ENCODE measurements around the gene PXDN.

PXDN gene

DNA sequence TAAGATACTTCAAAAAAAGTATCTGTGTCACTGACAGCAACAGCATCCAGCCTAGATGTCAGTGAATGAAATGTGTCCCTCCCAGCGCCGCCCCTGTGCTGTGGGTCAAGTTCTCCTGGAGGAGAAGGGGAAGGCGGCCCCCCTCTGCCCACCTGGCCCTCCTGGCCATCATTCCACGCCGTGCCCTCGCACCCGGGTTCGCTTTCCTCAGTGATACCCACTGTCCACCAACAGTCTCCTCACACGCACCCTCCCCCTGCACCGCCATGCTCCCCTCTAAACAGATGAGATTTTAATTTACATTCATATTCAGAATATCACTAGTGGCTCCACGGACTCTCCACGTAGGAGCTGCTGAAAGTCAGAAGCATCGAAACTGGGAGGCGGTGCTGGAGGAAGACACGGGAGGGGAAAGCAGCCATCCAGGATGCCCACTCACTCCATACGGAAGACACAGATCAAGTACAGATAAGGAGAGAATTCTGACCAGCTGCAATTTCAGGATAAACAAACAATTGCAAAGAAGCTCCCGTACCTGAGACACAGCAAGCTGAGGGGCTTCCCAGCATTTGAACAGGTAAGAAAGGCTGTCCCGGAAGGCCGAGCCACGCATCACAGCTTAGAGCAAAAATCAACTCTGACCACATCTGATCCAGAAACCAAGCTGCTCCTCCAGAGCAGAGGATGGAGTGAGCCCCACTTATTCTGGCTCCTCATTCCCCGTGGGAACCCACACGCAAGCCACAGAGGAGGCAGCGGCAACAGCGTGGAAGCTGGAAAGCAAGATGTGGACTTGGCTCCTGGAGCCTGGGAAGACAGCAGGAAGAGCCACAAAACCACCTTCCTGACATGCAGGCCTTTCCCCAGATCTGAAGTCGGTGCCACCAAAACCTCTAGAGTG is 49.7 kb downstream of the PXDN start:
- ATAC-seq, result no peak
- TF ChIP-seq ARNTL (CRISPR knock-in tag; IDR thresholded peaks at IDR 0.05; ENCODE audit: borderline replicate concordance, low read depth) (no peak), OSR1 (CRISPR knock-in tag; IDR thresholded peaks at IDR 0.05) (no peak), CSDC2 (CRISPR knock-in tag; IDR thresholded peaks at IDR 0.05) (no peak), ESRRG (CRISPR knock-in tag; IDR thresholded peaks at IDR 0.05) (no peak)
- TF ChIP-seq, protein P1, sequence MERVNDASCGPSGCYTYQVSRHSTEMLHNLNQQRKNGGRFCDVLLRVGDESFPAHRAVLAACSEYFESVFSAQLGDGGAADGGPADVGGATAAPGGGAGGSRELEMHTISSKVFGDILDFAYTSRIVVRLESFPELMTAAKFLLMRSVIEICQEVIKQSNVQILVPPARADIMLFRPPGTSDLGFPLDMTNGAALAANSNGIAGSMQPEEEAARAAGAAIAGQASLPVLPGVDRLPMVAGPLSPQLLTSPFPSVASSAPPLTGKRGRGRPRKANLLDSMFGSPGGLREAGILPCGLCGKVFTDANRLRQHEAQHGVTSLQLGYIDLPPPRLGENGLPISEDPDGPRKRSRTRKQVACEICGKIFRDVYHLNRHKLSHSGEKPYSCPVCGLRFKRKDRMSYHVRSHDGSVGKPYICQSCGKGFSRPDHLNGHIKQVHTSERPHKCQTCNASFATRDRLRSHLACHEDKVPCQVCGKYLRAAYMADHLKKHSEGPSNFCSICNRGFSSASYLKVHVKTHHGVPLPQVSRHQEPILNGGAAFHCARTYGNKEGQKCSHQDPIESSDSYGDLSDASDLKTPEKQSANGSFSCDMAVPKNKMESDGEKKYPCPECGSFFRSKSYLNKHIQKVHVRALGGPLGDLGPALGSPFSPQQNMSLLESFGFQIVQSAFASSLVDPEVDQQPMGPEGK (CRISPR knock-in tag; IDR thresholded peaks at IDR 0.05; ENCODE audit: borderline replicate concordance), result no peak
- TF ChIP-seq, protein P2, sequence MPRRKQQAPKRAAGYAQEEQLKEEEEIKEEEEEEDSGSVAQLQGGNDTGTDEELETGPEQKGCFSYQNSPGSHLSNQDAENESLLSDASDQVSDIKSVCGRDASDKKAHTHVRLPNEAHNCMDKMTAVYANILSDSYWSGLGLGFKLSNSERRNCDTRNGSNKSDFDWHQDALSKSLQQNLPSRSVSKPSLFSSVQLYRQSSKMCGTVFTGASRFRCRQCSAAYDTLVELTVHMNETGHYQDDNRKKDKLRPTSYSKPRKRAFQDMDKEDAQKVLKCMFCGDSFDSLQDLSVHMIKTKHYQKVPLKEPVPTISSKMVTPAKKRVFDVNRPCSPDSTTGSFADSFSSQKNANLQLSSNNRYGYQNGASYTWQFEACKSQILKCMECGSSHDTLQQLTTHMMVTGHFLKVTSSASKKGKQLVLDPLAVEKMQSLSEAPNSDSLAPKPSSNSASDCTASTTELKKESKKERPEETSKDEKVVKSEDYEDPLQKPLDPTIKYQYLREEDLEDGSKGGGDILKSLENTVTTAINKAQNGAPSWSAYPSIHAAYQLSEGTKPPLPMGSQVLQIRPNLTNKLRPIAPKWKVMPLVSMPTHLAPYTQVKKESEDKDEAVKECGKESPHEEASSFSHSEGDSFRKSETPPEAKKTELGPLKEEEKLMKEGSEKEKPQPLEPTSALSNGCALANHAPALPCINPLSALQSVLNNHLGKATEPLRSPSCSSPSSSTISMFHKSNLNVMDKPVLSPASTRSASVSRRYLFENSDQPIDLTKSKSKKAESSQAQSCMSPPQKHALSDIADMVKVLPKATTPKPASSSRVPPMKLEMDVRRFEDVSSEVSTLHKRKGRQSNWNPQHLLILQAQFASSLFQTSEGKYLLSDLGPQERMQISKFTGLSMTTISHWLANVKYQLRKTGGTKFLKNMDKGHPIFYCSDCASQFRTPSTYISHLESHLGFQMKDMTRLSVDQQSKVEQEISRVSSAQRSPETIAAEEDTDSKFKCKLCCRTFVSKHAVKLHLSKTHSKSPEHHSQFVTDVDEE (CRISPR knock-in tag; IDR thresholded peaks at IDR 0.05), result no peak

DNA sequence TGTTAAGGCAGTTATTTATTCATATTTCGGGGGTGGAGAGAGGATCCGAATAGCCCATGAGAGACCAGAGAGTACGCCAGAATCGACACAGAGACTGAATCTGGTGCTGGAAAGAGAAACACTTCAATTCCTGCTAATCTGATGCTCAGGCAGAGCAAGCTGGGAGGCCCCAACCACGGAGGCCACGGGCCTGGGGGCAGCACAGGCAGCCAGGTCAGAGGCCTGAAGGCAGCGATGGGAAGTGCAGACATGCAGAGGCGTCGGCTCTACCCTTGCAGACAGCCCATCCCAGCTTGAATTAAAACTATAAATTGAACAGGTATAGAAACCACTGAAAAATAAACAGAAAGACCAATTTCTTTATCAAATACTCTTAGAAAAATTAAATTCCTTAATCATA is 50.6 kb downstream of the PXDN start:
- no peak for TF ChIP-seq TCF4 (CRISPR knock-in tag; IDR thresholded peaks at IDR 0.05; ENCODE audit: borderline replicate concordance)
- TF ChIP-seq GLIS3 (CRISPR knock-in tag; IDR thresholded peaks at IDR 0.05), result no peak
- TF ChIP-seq, protein P2 (CRISPR knock-in tag; IDR thresholded peaks at IDR 0.05), result no peak
- no peak for TF ChIP-seq PPARA (CRISPR knock-in tag; IDR thresholded peaks at IDR 0.05; ENCODE audit: borderline replicate concordance)
- TF ChIP-seq SNAI2 (CRISPR knock-in tag; IDR thresholded peaks at IDR 0.05), result no peak
- TF ChIP-seq OSR1 (CRISPR knock-in tag; IDR thresholded peaks at IDR 0.05), result no peak
- no peak for TF ChIP-seq ZNF8 (CRISPR knock-in tag; IDR thresholded peaks at IDR 0.05)
- no peak for TF ChIP-seq ZFP3 (CRISPR knock-in tag; IDR thresholded peaks at IDR 0.05)
- no peak for TF ChIP-seq TOX (CRISPR knock-in tag; IDR thresholded peaks at IDR 0.05; ENCODE audit: borderline replicate concordance)
- no peak for TF ChIP-seq ARNTL (CRISPR knock-in tag; IDR thresholded peaks at IDR 0.05; ENCODE audit: borderline replicate concordance, low read depth)
- TF ChIP-seq ZNF565 (CRISPR knock-in tag; conservative IDR thresholded peaks at IDR 0.05; ENCODE audit: low read depth), result no peak
- TF ChIP-seq, protein P3, sequence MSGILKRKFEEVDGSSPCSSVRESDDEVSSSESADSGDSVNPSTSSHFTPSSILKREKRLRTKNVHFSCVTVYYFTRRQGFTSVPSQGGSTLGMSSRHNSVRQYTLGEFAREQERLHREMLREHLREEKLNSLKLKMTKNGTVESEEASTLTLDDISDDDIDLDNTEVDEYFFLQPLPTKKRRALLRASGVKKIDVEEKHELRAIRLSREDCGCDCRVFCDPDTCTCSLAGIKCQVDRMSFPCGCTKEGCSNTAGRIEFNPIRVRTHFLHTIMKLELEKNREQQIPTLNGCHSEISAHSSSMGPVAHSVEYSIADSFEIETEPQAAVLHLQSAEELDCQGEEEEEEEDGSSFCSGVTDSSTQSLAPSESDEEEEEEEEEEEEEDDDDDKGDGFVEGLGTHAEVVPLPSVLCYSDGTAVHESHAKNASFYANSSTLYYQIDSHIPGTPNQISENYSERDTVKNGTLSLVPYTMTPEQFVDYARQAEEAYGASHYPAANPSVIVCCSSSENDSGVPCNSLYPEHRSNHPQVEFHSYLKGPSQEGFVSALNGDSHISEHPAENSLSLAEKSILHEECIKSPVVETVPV (CRISPR knock-in tag; IDR thresholded peaks at IDR 0.05), result no peak
- no peak for ATAC-seq

DNA sequence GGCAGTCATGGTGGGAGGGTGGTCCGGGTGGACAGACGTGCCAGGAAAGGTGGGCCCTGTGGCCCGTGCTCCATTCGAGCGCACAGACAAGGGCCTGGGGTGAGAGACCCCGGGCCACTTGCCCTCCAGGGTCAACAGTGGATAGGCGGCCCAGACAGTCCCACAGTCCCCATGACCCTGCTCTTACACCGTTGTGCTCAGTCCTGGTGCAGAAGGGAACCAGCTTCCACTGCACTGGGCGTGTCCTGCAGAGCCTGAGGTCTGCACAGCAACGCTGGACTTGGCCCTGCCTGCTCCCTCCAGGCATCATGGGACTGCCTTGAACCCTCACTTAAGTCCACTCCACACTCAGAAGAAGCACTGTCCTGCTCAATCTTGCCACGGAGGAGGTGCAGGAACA is 52.0 kb downstream of the PXDN start:
- TF ChIP-seq OSR1 (CRISPR knock-in tag; IDR thresholded peaks at IDR 0.05) (no peak), ZNF70 (CRISPR knock-in tag; IDR thresholded peaks at IDR 0.05) (no peak), PPARA (CRISPR knock-in tag; IDR thresholded peaks at IDR 0.05; ENCODE audit: borderline replicate concordance) (no peak), RARB (CRISPR knock-in tag; IDR thresholded peaks at IDR 0.05) (no peak), CSDC2 (CRISPR knock-in tag; IDR thresholded peaks at IDR 0.05) (no peak), TCF4 (CRISPR knock-in tag; IDR thresholded peaks at IDR 0.05; ENCODE audit: borderline replicate concordance) (no peak), SNAI2 (CRISPR knock-in tag; IDR thresholded peaks at IDR 0.05) (no peak)
- TF ChIP-seq, protein P1 (CRISPR knock-in tag; IDR thresholded peaks at IDR 0.05; ENCODE audit: borderline replicate concordance), result no peak
- no peak for ATAC-seq
